DOHH2 (cell line): Measurements from ENCODE around the gene NT5DC3.

Experiments used
- CTCF ChIP-seq: fragments of 200-600 bp; sonication (generic); IDR thresholded peaks from one replicate; pipeline ENCODE4 v1.5.1; 2014; ENCODE audit warnings: antibody characterized with exemption, mild to moderate bottlenecking, low read depth, low read length; ENCODE audit not compliant: poor library complexity, severe bottlenecking
- EZH2phosphoT487 ChIP-seq: fragments of 200-600 bp; sonication (generic); IDR thresholded peaks from 2 replicates; pipeline ENCODE4 v1.6.1; 2017; ENCODE audit warnings: borderline replicate concordance, mild to moderate bottlenecking, antibody characterized with exemption, low read length, moderate library complexity, mixed read lengths

- TF ChIP-seq CTCF (no peak), EZH2phosphoT487 (no peak)
These were observed 98.6 kb downstream of the NT5DC3 start for GRCh38 chr12:103742349-103742932.
